HFFc6 (cell line): ENCODE results near the gene TEKT1. TPM values are rescaled to one million over a fixed set of nuclear protein-coding genes. Genes with fewer than 3 reads are reported as not detected.
A peak's percentile ranks its signal among the peaks of the same experiment; 100 is the strongest.

ENCODE experiments used
- DNase-seq: peaks from one replicate; pipeline ENCODE4 v3.0.0-alpha.2; 2018
- H3K27ac Mint-ChIP-seq: 2 replicates; pipeline ENCODE4 v1.8.0; 2020; ENCODE audit warnings: mild to moderate bottlenecking, mixed read lengths
- H3K27me3 Mint-ChIP-seq: 2 replicates; pipeline ENCODE4 v1.8.0; 2021; ENCODE audit warnings: mild to moderate bottlenecking, moderate library complexity, mixed read lengths; ENCODE audit not compliant: insufficient read depth
- H3K36me3 Mint-ChIP-seq: 2 replicates; pipeline ENCODE4 v1.8.0; 2021; ENCODE audit warnings: low read depth, mixed read lengths
- H3K4me1 Mint-ChIP-seq: 2 replicates; pipeline ENCODE4 v1.8.0; 2020; ENCODE audit warnings: low read depth, mixed read lengths
- H3K4me3 Mint-ChIP-seq: 2 replicates; pipeline ENCODE4 v1.8.0; 2020; ENCODE audit warnings: mild to moderate bottlenecking, moderate library complexity, mixed read lengths
- H3K9me3 Mint-ChIP-seq: 2 replicates; pipeline ENCODE4 v1.8.0; 2020; ENCODE audit warnings: mild to moderate bottlenecking, mixed read lengths
- total RNA-seq, 6 experiments: library from RNA; stranded (reverse); fragmentation: NEBNext Ultra II Directional; extraction: Animal tissue kit (Norgen Biotek cat#: 25700); gene quantifications; 2 replicates in 1 of 6; 3 replicates in 5 of 6; pipeline ENCODE4 v1.2.3, GENCODE V29; 2021
- TF ChIP-seq, protein P1 (sequence below): fragments of 200-600 bp; sonication (generic); IDR thresholded peaks from 2 replicates; pipeline ENCODE4 v1.5.0; 2021; ENCODE audit warnings: antibody characterized with exemption, mild to moderate bottlenecking

The TEKT1 gene
- total RNA-seq, 6 experiments from 2014 or later, result not detected

DNA sequence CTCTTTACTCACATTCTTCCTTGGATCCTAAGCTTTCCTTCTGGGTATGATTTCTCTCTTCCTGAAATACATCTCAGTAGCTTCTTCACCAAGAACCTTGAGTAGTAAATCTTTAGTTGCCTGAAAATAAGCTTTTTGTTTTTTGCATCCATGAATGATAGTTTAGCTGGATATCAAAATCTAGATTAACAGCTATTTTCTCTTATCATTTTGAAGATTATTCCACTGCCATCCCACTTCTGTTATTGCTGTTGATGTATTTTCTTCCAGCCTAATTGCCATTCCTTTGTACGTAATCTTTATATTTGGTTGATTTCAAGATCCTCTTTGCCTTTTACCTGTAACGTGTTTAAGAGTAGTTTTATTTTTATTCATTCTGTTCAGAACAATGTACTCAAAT is 63.1 kb downstream of the TEKT1 start:
- H3K27me3 Mint-ChIP-seq, result no peaks in the 10 kb centered on the region
- no peak for DNase-seq
- peaks cover 47% of the 10 kb centered on the region for H3K36me3 Mint-ChIP-seq
- no peak overlapping the region for H3K4me3 Mint-ChIP-seq
- no peak overlapping the region for H3K27ac Mint-ChIP-seq
- H3K9me3 Mint-ChIP-seq, result peaks cover 25% of the 10 kb centered on the region
- H3K4me1 Mint-ChIP-seq, result no peaks in the 10 kb centered on the region
- TF ChIP-seq, protein P1, sequence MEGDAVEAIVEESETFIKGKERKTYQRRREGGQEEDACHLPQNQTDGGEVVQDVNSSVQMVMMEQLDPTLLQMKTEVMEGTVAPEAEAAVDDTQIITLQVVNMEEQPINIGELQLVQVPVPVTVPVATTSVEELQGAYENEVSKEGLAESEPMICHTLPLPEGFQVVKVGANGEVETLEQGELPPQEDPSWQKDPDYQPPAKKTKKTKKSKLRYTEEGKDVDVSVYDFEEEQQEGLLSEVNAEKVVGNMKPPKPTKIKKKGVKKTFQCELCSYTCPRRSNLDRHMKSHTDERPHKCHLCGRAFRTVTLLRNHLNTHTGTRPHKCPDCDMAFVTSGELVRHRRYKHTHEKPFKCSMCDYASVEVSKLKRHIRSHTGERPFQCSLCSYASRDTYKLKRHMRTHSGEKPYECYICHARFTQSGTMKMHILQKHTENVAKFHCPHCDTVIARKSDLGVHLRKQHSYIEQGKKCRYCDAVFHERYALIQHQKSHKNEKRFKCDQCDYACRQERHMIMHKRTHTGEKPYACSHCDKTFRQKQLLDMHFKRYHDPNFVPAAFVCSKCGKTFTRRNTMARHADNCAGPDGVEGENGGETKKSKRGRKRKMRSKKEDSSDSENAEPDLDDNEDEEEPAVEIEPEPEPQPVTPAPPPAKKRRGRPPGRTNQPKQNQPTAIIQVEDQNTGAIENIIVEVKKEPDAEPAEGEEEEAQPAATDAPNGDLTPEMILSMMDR, result no peak

DNA sequence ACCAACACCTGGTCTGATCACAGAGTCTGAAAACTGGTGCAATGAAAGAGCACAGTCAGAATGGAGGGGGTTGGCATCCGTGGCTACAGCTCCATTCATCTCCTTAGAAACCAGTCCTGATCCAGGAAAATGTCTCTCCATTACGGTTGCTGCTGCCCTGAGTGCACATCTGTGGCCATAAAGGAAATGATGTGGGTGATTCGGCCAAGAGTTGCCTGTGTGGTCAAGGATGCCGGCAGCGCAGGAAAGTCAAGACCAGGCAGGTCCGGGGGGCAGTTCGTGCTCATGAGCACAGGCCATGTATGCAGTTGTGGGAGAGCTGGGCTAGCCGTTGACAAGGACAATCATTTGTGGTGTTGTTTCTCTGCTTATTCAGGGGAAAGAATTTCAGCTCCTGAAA is 69.8 kb downstream of the TEKT1 start:
- H3K36me3 Mint-ChIP-seq, result peaks cover 13% of the 10 kb centered on the region; the same call in 1 of the 2 replicates
- no peak overlapping the region for H3K4me3 Mint-ChIP-seq
- H3K27me3 Mint-ChIP-seq, result peaks cover 2% of the 10 kb centered on the region; the same call in 1 of the 2 replicates
- H3K9me3 Mint-ChIP-seq, result no peaks in the 10 kb centered on the region
- no peak for DNase-seq
- no peak overlapping the region for H3K27ac Mint-ChIP-seq
- H3K4me1 Mint-ChIP-seq, result 0 out of 2 replicates have a peak, but pooled peaks cover 1% of the 10 kb centered on the region
- TF ChIP-seq, protein P1, result no peak

DNA sequence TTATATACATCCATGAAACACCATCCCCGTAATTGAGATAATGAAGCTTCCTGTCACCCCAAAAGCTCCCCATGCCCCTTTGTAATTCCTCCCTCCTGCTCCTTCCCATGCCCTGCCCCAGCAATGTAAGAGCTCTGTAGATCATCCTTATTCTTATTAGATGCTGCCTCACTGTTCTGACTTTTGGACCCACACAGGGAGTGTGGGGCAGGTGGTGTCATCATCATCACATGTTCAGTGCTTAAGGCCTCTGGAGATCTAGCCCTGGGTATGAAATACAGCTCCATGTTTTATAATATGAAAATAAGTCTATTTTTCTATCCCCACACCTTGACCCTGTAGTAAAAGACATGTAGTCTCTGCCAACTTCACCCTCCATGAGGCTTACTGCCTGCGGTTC is 73.8 kb downstream of the TEKT1 start:
- H3K27me3 Mint-ChIP-seq, result peaks cover 2% of the 10 kb centered on the region; the same call in 1 of the 2 replicates
- H3K4me1 Mint-ChIP-seq, result peaks cover 38% of the 10 kb centered on the region
- DNase-seq, result no peak
- H3K4me3 Mint-ChIP-seq, result no peak overlapping the region
- TF ChIP-seq, protein P1, result no peak
- H3K9me3 Mint-ChIP-seq, result no peaks in the 10 kb centered on the region
- H3K36me3 Mint-ChIP-seq, result no peaks in the 10 kb centered on the region
- H3K27ac Mint-ChIP-seq, result no peak overlapping the region

DNA sequence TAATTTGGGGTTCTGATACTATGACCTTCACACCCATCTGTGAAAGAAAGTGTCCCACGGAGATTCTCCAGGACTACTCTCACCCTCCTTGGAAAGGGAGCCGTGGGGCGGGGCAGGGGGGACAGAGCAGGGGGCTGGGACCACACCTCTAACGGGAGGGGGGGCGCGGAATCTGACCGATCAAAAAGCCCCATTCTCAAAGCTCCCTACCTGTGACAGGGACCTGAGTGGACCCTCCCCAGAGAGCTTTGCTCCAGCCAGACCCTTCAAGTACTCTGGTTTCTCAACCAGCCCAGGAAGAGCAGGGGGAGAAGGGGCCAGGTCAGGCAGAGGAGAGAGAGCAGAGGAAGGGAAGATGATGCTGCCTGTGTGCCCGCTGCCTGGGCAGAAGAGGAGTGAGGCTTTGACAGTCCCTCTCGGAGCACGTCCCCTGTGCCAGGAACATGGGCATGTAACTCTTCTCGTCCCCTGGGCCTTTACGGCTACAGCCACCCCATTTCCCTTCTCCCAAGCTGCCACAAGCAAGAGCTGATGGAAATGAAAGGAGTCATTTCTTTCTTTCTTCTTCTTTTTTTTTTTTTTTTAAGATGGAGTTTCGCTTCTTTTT is 75.0 kb downstream of the TEKT1 start:
- peak overlapping the region; percentile 90 for H3K27ac Mint-ChIP-seq
- peak overlapping the region; percentile 91 for H3K4me3 Mint-ChIP-seq
- TF ChIP-seq, protein P1, result no peak
- peaks cover 50% of the 10 kb centered on the region for H3K4me1 Mint-ChIP-seq
- no peaks in the 10 kb centered on the region for H3K9me3 Mint-ChIP-seq
- H3K36me3 Mint-ChIP-seq, result no peaks in the 10 kb centered on the region
- DNase-seq, result no peak
- no peaks in the 10 kb centered on the region; the same call in 1 of the 2 replicates for H3K27me3 Mint-ChIP-seq

DNA sequence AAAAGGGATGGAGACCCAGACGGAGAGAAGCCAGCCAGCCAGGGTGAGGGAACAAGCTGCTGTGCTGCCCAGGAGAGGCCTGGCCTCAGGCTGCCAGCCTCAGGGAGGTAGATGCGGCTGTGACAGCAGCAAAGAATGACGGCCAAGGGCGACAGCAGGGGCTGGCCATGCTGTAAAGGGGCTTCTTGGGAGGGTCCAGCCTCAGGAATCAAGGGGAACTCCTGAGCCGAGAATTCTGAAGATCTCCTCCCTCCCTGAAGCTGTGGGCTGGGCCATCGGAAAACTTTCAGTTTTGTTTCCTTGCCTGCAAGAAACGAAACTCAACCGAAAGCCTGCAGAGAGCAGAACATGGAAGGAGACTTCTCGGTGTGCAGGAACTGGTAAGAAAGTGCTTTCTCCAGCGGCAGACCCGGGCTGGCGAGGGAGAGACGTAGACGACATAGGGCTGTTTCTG is 75.8 kb downstream of the TEKT1 start, which contains the start of gene XAF1:
TSS of gene XAF1 (plus strand) at position 316 of the 454 bp plus-strand sequence. CDS start at position 349, 33 bp downstream.
- H3K9me3 Mint-ChIP-seq, result no peaks in the 10 kb centered on the region
- TF ChIP-seq, protein P1, result no peak
- peak; percentile 25 for DNase-seq
- H3K27ac Mint-ChIP-seq, result peak within 1 kb of the TSS; percentile 90
- no peaks in the 10 kb centered on the region; the same call in 1 of the 2 replicates for H3K27me3 Mint-ChIP-seq
- H3K36me3 Mint-ChIP-seq, result no peaks in the 10 kb centered on the region
- H3K4me1 Mint-ChIP-seq, result peaks cover 51% of the 10 kb centered on the region
- H3K4me3 Mint-ChIP-seq, result peak within 1 kb of the TSS; percentile 91
